ENCODE results near the gene SIRPB2. TPM values are rescaled to one million over a fixed set of nuclear protein-coding genes. Genes with fewer than 3 reads are reported as not detected.

The SIRPB2 gene
- total and polyA plus RNA-seq, 12 donors: 0.23 to 7.3 (median 1.2) TPM

- Histone ChIP-seq H3K9me3 (no peaks in the 10 kb centered on the region), H3K27ac (peak within 1 kb of the TSS; percentile 73 to 96 (median 92)), H3K4me1 (peaks cover 0 to 67% (median 43%) of the 10 kb centered on the region in 9 donors), H3K4me3 (peak within 1 kb of the TSS; percentile 79 to 99 (median 95)), H3K27me3 (no peaks in the 10 kb centered on the region), H3K36me3 (peaks cover 0 to 40% (median 6%) of the 10 kb centered on the region in 9 donors)
- DNase-seq (peak; percentile 94 to 96), ATAC-seq (peak; percentile 96 to 99 (median 98))
- intact Hi-C loops (cut with DNase I): loop anchor here in 3 of 10 donors (2.0 to 5.0 kb wide), 4 partner anchors 74 to 349 kb away; partner anchors contain the start of genes PSMF1 (in 2 of the 3) and FKBP1A (in 1 of the 3)
- WGBS, 2 donors: 0 to 1% methylated on average over 101 to 104 of the region's 104 CpGs
- peak; percentile 87 to 100 (median 99) for TF ChIP-seq CTCF (IDR thresholded peaks at IDR 0.05)
Measured at GRCh38 chr20:1466211-1467081, 24.8 kb downstream of the SIRPB2 start, which contains the start of gene NSFL1C. Gene NSFL1C, minus strand, starts transcription at chr20:1466849. Its CDS starts 25 bp downstream, at chr20:1466824.

- Histone ChIP-seq H3K4me3 (peak overlapping the region; percentile 79 to 99 (median 95)), H3K9me3 (no peaks in the 10 kb centered on the region), H3K27me3 (no peaks in the 10 kb centered on the region), H3K4me1 (peaks cover 0 to 60% (median 43%) of the 10 kb centered on the region in 9 donors), H3K27ac (peak overlapping the region in 9 of 10 donors; percentile 88 to 96 (median 92)), H3K36me3 (peaks cover 0 to 48% (median 10%) of the 10 kb centered on the region in 9 donors)
- intact Hi-C loops (cut with DNase I): loop anchor here in 3 of 10 donors (2.0 to 5.0 kb wide), 4 partner anchors 73 to 348 kb away; partner anchors contain the start of genes PSMF1 (in 2 of the 3) and FKBP1A (in 1 of the 3)
- ATAC-seq (no peak), DNase-seq (no peak)
- TF ChIP-seq CTCF (IDR thresholded peaks at IDR 0.05): no peak
- 41 to 42% methylated on average over 12 of the region's 12 CpGs for WGBS, 2 donors
Measured at GRCh38 chr20:1465470-1466210, 25.6 kb downstream of the SIRPB2 start.

- no peak for TF ChIP-seq CTCF (IDR thresholded peaks at IDR 0.05)
- no peaks in the 10 kb centered on the region for H3K27me3 ChIP-seq
- DNase-seq (no peak), ATAC-seq (no peak)
- WGBS, 2 donors: 93 to 96% methylated on average over 9 of the region's 9 CpGs
- no peaks in the 10 kb centered on the region for H3K9me3 ChIP-seq
- peaks cover 0 to 48% (median 33%) of the 10 kb centered on the region in 9 donors for H3K4me1 ChIP-seq
- no peak overlapping the region for H3K4me3 ChIP-seq
- intact Hi-C loops (cut with DNase I): no loop called here
- H3K27ac ChIP-seq: no peak overlapping the region
- H3K36me3 ChIP-seq: peaks cover 0 to 63% (median 16%) of the 10 kb centered on the region in 9 donors
Measured at GRCh38 chr20:1463971-1464570, 27.1 kb downstream of the SIRPB2 start.

All from heart right ventricle (tissue), 16 donors.